H9 (cell line): ENCODE data around the gene PDPK1. TPM values are rescaled to one million over a fixed set of nuclear protein-coding genes. Genes with fewer than 3 reads are reported as not detected.
A peak's percentile ranks its signal among the peaks of the same experiment; 100 is the strongest.

Experiments
- DNase-seq: peaks from one replicate; pipeline ENCODE4 v3.0.0-alpha.2; 2017
- H2AFZ ChIP-seq: one replicate; pipeline ENCODE4 v1.6.1; 2013; ENCODE audit warnings: mild to moderate bottlenecking, low read length, control low read depth, moderate library complexity
- H2AK5ac ChIP-seq: 2 replicates; pipeline ENCODE4 v1.6.1; 2013; ENCODE audit warnings: low read length, control low read depth, mixed read lengths; ENCODE audit not compliant: insufficient read length
- H2BK120ac ChIP-seq: one replicate; pipeline ENCODE4 v1.6.1; 2013; ENCODE audit warnings: low read depth, mild to moderate bottlenecking, low read length, control low read depth, inconsistent platforms; ENCODE audit not compliant: poor library complexity, severe bottlenecking
- H2BK12ac ChIP-seq: 2 replicates; pipeline ENCODE4 v1.6.1; 2013; ENCODE audit warnings: low read length, control low read depth, mixed read lengths, low read depth; ENCODE audit not compliant: insufficient read length
- H2BK15ac ChIP-seq: 2 replicates; pipeline ENCODE4 v1.6.1; 2013; ENCODE audit warnings: low read depth, low read length, control low read depth
- H2BK20ac ChIP-seq: one replicate; pipeline ENCODE4 v1.6.1; 2013; ENCODE audit warnings: low read depth, mild to moderate bottlenecking, low read length, control low read depth, inconsistent platforms; ENCODE audit not compliant: poor library complexity, severe bottlenecking
- H2BK5ac ChIP-seq: 2 replicates; pipeline ENCODE4 v1.6.1; 2013; ENCODE audit warnings: low read length, control low read depth, mixed read lengths; ENCODE audit not compliant: insufficient read length
- H3K14ac ChIP-seq: 2 replicates; pipeline ENCODE4 v1.6.1; 2013; ENCODE audit warnings: low read length, control low read depth; ENCODE audit not compliant: insufficient read depth
- H3K18ac ChIP-seq: 2 replicates; pipeline ENCODE4 v1.6.1; 2013; ENCODE audit warnings: low read depth, mild to moderate bottlenecking, mixed read lengths, low read length, control low read depth; ENCODE audit not compliant: insufficient read length
- H3K23ac ChIP-seq: 2 replicates; pipeline ENCODE4 v1.6.1; 2013; ENCODE audit warnings: low read length, control low read depth, mixed read lengths, low read depth; ENCODE audit not compliant: insufficient read length
- H3K23me2 ChIP-seq: 2 replicates; pipeline ENCODE4 v1.6.1; 2013; ENCODE audit warnings: low read depth, mild to moderate bottlenecking, mixed read lengths, low read length, control low read depth; ENCODE audit not compliant: insufficient read length, poor library complexity, severe bottlenecking
- H3K27ac ChIP-seq: 2 replicates; pipeline ENCODE4 v1.5.1; 2013; ENCODE audit warnings: low read length, control low read depth, mixed read lengths, low read depth; ENCODE audit not compliant: insufficient read length
- H3K27me3 ChIP-seq: 2 replicates; pipeline ENCODE4 v1.6.1; 2013; ENCODE audit warnings: low read length, control low read depth, inconsistent platforms; ENCODE audit not compliant: insufficient read depth
- H3K4ac ChIP-seq: 2 replicates; pipeline ENCODE4 v1.6.1; 2013; ENCODE audit warnings: low read depth, mild to moderate bottlenecking, control low read depth, inconsistent platforms, low read length, moderate library complexity
- H3K4me1 ChIP-seq: 2 replicates; pipeline ENCODE4 v1.6.1; 2013; ENCODE audit warnings: low read length, control low read depth, inconsistent platforms; ENCODE audit not compliant: insufficient read depth
- H3K4me2 ChIP-seq: 2 replicates; pipeline ENCODE4 v1.6.1; 2013; ENCODE audit warnings: low read length, control low read depth, mixed read lengths; ENCODE audit not compliant: insufficient read length, insufficient read depth
- H3K56ac ChIP-seq: 2 replicates; pipeline ENCODE4 v1.6.1; 2013; ENCODE audit warnings: low read depth, mild to moderate bottlenecking, mixed read lengths, low read length, control low read depth; ENCODE audit not compliant: insufficient read length
- H3K79me1 ChIP-seq: 2 replicates; pipeline ENCODE4 v1.6.1; 2013; ENCODE audit warnings: low read depth, mild to moderate bottlenecking, moderate library complexity, low read length, control low read depth, inconsistent platforms; ENCODE audit not compliant: insufficient read depth, poor library complexity, severe bottlenecking
- H3K79me2 ChIP-seq: 2 replicates; pipeline ENCODE4 v1.6.1; 2013; ENCODE audit warnings: low read length, control low read depth, inconsistent platforms; ENCODE audit not compliant: insufficient read depth
- H3K9ac ChIP-seq: 2 replicates; pipeline ENCODE4 v1.6.1; 2013; ENCODE audit warnings: low read length, control low read depth, mixed read lengths; ENCODE audit not compliant: insufficient read length; ENCODE audit errors: extremely low read depth
- H3K9me3 ChIP-seq: one replicate; pipeline ENCODE4 v1.6.1; 2013; ENCODE audit warnings: low read depth, low read length, inconsistent platforms; ENCODE audit not compliant: control insufficient read depth
- H3T11ph ChIP-seq: one replicate; pipeline ENCODE4 v1.6.1; 2013; ENCODE audit warnings: mild to moderate bottlenecking, low read length, control low read depth, inconsistent platforms
- H4K20me1 ChIP-seq: one replicate; pipeline ENCODE4 v1.6.1; 2013; ENCODE audit not compliant: control insufficient read depth, insufficient read length, insufficient read depth
- H4K5ac ChIP-seq: 2 replicates; pipeline ENCODE4 v1.6.1; 2013; ENCODE audit warnings: low read depth, mild to moderate bottlenecking, mixed read lengths, low read length, control low read depth; ENCODE audit not compliant: insufficient read length
- H4K8ac ChIP-seq: replicated peaks from 2 replicates; pipeline ENCODE4 v1.6.1; 2013; ENCODE audit warnings: low read length, control low read depth, mixed read lengths, low read depth; ENCODE audit not compliant: insufficient read length
- H4K91ac ChIP-seq: 2 replicates; pipeline ENCODE4 v1.6.1; 2013; ENCODE audit warnings: low read depth, mild to moderate bottlenecking, moderate library complexity, mixed read lengths, low read length, control low read depth; ENCODE audit not compliant: insufficient read length
- H3K27ac Mint-ChIP-seq, 3 experiments: 2 replicates in 2 of 3; 3 replicates in 1 of 3; pipeline ENCODE4 v1.8.0; 2020 to 2021; ENCODE audit warnings: mixed read lengths in 3 of 3, mild to moderate bottlenecking in 1 of 3, moderate library complexity in 1 of 3
- H3K27me3 Mint-ChIP-seq: 2 replicates; pipeline ENCODE4 v1.8.0; 2021; ENCODE audit warnings: low read depth, mild to moderate bottlenecking, moderate library complexity, mixed read lengths
- H3K36me3 Mint-ChIP-seq, 3 experiments: 2 replicates in 2 of 3; 3 replicates in 1 of 3; pipeline ENCODE4 v1.8.0; 2020 to 2021; ENCODE audit warnings: low read depth in 3 of 3, mixed read lengths in 3 of 3; ENCODE audit not compliant: insufficient read depth in 1 of 3
- H3K4me1 Mint-ChIP-seq, 2 experiments: 2 replicates each; pipeline ENCODE4 v1.8.0; 2020; ENCODE audit warnings: mixed read lengths in 2 of 2
- H3K4me3 Mint-ChIP-seq, 2 experiments: 2 replicates in 1 of 2; 3 replicates in 1 of 2; pipeline ENCODE4 v1.8.0; 2020 to 2021; ENCODE audit warnings: mild to moderate bottlenecking in 2 of 2, mixed read lengths in 2 of 2, moderate library complexity in 1 of 2
- H3K9me3 Mint-ChIP-seq, 2 experiments: 2 replicates in 1 of 2; 3 replicates in 1 of 2; pipeline ENCODE4 v1.8.0; 2020; ENCODE audit warnings: mild to moderate bottlenecking in 2 of 2, mixed read lengths in 2 of 2, moderate library complexity in 1 of 2
- CTCF ChIP-seq: fragments of 200-600 bp; sonication (generic); conservative IDR thresholded peaks from 3 replicates; pipeline ENCODE4 v1.8.0; 2021; ENCODE audit warnings: antibody characterized with exemption, mild to moderate bottlenecking
- WGBS: extraction: QIAGEN DNeasy Blood & Tissue Kit; methylation state at CpG from one replicate; pipeline ENCODE4 v1.1.7; 2013; ENCODE audit warnings: missing lambda C conversion rate, low lambda C conversion rate, mixed read lengths; ENCODE audit not compliant: insufficient read length; ENCODE audit errors: extremely low coverage; 5-methylcytosine and 5-hydroxymethylcytosine counted together
- total RNA-seq: library from RNA; stranded (reverse); gene quantifications from 2 replicates; pipeline ENCODE4 v1.2.1, GENCODE V29; 2021

Gene PDPK1
- total RNA-seq, 1 experiment from 2014 or later: 32.8 TPM

DNA sequence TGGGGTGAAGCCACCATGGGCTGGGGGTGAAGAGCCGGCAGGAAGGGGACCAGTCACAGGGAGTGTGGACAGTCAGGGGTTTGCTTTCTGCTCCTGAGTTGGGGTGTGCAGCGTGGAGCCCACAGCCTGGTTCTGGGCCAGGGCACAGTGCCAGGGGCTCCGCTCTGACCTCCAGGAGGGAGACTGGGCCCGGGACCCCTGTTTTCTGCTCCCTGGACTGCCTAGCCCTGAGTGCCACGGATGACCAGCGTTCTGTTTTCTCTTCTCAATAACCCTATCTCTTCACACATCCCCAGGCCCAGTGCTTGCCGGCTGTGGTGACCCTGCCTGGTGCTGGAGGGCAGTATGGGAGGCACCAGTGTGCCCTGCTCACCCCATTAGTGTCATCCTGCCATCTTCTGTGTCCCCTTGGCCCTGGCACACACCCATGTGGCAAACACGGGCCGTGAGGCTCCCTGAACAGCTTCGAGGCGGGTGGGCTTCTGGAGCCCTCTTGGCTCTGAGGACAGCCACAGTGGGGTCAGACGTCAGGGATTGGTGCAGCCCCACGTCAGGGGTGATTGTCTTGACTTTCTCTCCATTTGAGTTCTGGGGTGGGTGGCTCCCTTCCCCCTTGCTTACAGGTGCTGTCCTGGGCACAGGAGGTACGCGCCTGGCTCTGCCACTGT lies 7.7 kb upstream of the PDPK1 start:
- H3K56ac ChIP-seq: no peak overlapping the region
- peak overlapping the region in 1 of 3 experiments; percentile 76; a peak in 1 of 7 replicates for H3K27ac Mint-ChIP-seq

More for the DNA sequence above, 7.7 kb upstream of the PDPK1 start:
- Histone ChIP-seq H2BK5ac (no peak overlapping the region), H2BK12ac (no peak overlapping the region), H3K23ac (no peak overlapping the region), H4K91ac (no peak overlapping the region), H3K79me2 (no peaks in the 10 kb centered on the region), H3K27me3 (no peaks in the 10 kb centered on the region), H3K4me1 (no peaks in the 10 kb centered on the region), H3K4me2 (no peak overlapping the region), H2AK5ac (no peak overlapping the region), H2BK120ac (no peak overlapping the region), H3K23me2 (peaks cover 10% of the 10 kb centered on the region), H4K20me1 (no peaks in the 10 kb centered on the region), H2AFZ (no peak overlapping the region), H3K9me3 (no peaks in the 10 kb centered on the region), H3K79me1 (no peaks in the 10 kb centered on the region), H3K9ac (no peak overlapping the region), H3T11ph (no peak overlapping the region), H2BK20ac (no peak overlapping the region), H4K8ac (no peak overlapping the region), H2BK15ac (no peak overlapping the region), H3K14ac (no peak overlapping the region), H3K4ac (no peak overlapping the region), H4K5ac (no peak overlapping the region), H3K18ac (no peak overlapping the region), H3K27ac (no peak overlapping the region)
- no CpG with 5 or more reads among the region's 15 CpGs for WGBS
- no peak for TF ChIP-seq CTCF
- Mint-ChIP-seq H3K9me3 (peaks cover 0 to 2% of the 10 kb centered on the region in 2 experiments; a peak in 1 of 5 replicates), H3K4me3 (peak overlapping the region; percentile 9 to 48; a peak in 2 of 5 replicates), H3K36me3 (peaks cover 4 to 26% (median 9%) of the 10 kb centered on the region in 3 experiments; a peak in 6 of 7 replicates), H3K27me3 (peaks cover 4% of the 10 kb centered on the region; the same call in 1 of the 2 replicates), H3K4me1 (peaks cover 4 to 11% of the 10 kb centered on the region in 2 experiments)
- DNase-seq: no peak
